ENCODE measurements around the gene TTC4.

GRCh38 chr1:54763816-54764132, 48.1 kb downstream of the TTC4 start:
- no peak for TF ChIP-seq POLR2AphosphoS5 (IDR thresholded peaks at IDR 0.05; ENCODE audit: low read depth)
- TF ChIP-seq EZH2 (IDR thresholded peaks at IDR 0.05; ENCODE audit: low read depth, unreplicated experiment), result no peak
- no peak for TF ChIP-seq EZH2phosphoT487 (IDR thresholded peaks at IDR 0.05; ENCODE audit: unreplicated experiment)
- TF ChIP-seq, protein P1, sequence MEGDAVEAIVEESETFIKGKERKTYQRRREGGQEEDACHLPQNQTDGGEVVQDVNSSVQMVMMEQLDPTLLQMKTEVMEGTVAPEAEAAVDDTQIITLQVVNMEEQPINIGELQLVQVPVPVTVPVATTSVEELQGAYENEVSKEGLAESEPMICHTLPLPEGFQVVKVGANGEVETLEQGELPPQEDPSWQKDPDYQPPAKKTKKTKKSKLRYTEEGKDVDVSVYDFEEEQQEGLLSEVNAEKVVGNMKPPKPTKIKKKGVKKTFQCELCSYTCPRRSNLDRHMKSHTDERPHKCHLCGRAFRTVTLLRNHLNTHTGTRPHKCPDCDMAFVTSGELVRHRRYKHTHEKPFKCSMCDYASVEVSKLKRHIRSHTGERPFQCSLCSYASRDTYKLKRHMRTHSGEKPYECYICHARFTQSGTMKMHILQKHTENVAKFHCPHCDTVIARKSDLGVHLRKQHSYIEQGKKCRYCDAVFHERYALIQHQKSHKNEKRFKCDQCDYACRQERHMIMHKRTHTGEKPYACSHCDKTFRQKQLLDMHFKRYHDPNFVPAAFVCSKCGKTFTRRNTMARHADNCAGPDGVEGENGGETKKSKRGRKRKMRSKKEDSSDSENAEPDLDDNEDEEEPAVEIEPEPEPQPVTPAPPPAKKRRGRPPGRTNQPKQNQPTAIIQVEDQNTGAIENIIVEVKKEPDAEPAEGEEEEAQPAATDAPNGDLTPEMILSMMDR (conservative IDR thresholded peaks at IDR 0.05; ENCODE audit: low read depth in 2 of 2), result no peak
- no peak for TF ChIP-seq CREB1 (CRISPR knock-in tag; IDR thresholded peaks at IDR 0.05; ENCODE audit: low read depth)
- TF ChIP-seq ETS1 (IDR thresholded peaks at IDR 0.05), result no peak
- TF ChIP-seq ZNF114 (CRISPR knock-in tag; IDR thresholded peaks at IDR 0.05), result no peak
- TF ChIP-seq ZNF331 (CRISPR knock-in tag; IDR thresholded peaks at IDR 0.05; ENCODE audit: low read depth), result no peak
- TF ChIP-seq REST (IDR thresholded peaks at IDR 0.05; ENCODE audit: unreplicated experiment), result no peak
- TF ChIP-seq JUNB (IDR thresholded peaks at IDR 0.05; ENCODE audit: unreplicated experiment), result no peak

Measured in GM23338 (cell line).